Measurements from ENCODE around the gene HBS1L. TPM values are rescaled to one million over a fixed set of nuclear protein-coding genes. Genes with fewer than 3 reads are reported as not detected.

Gene HBS1L
- total and polyA plus RNA-seq, 9 of the 15 experiments (the other 6 are each of a cell fraction or from before 2014, with no cell fraction given), result 101 to 199 (median 145) TPM

DNA sequence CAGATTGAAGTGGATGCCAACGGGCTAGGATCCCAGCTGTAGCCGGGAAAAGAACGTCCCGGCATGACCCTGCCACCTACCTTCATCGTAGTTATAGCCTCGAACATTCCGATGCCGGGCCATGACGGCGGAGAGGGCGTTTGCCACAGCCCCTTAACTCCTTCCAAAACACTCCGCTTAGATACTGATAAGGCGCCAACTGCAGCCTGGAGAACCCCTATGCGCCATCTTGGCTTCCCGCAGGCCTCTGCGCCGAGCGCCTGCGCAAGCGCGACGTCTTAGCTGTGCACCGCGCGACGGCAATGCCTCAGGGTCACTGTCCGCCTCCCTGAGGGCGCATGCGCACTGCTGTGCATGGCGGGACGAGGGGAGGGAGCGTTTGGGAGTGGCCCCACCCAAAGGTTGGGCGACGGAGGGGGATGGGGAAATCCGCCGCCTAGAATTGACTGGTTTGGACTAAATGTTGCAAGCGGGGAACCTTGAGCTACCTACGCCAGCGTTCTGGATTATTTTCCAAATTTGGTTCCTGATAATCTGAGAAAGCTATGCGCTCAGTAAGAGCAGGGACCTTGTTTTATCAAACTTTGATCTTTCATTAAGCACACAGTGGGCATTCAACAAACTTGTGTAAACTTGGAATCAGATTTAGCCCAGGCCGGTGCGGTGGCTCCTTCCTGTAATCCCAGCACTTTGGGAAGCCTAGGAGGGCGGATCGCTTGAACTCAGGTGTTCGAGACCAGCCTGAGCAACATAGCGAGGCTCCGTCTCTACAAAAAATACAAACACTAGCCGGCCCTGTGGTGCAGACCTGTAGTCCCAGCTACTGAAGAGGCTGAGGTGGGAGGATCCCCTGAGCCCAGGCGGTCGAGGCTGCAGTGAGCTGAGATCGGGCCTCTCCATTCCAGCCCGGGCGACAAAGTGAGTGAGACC, at the start of gene HBS1L (continued):
- TF ChIP-seq, protein P1, sequence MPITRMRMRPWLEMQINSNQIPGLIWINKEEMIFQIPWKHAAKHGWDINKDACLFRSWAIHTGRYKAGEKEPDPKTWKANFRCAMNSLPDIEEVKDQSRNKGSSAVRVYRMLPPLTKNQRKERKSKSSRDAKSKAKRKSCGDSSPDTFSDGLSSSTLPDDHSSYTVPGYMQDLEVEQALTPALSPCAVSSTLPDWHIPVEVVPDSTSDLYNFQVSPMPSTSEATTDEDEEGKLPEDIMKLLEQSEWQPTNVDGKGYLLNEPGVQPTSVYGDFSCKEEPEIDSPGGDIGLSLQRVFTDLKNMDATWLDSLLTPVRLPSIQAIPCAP (CRISPR knock-in tag; IDR thresholded peaks at IDR 0.05; ENCODE audit: borderline replicate concordance), result no peak
- peak; percentile 16; the same call in 1 of the 2 replicates for TF ChIP-seq ARID1B (IDR thresholded peaks at IDR 0.05)
- TF ChIP-seq GATAD2A (IDR thresholded peaks at IDR 0.05), result no peak
- no peak for TF ChIP-seq ZC3H4 (CRISPR knock-in tag; IDR thresholded peaks at IDR 0.05; ENCODE audit: borderline replicate concordance)
- TF ChIP-seq STAG1 (CRISPR knock-in tag; IDR thresholded peaks at IDR 0.05; ENCODE audit: borderline replicate concordance), result no peak
- TF ChIP-seq PHTF2 (CRISPR knock-in tag; IDR thresholded peaks at IDR 0.05), result no peak
- no peak for TF ChIP-seq ZNF134 (CRISPR knock-in tag; conservative IDR thresholded peaks at IDR 0.05)
- no peak for TF ChIP-seq RFX1 (IDR thresholded peaks at IDR 0.05)
- TF ChIP-seq, protein P2, sequence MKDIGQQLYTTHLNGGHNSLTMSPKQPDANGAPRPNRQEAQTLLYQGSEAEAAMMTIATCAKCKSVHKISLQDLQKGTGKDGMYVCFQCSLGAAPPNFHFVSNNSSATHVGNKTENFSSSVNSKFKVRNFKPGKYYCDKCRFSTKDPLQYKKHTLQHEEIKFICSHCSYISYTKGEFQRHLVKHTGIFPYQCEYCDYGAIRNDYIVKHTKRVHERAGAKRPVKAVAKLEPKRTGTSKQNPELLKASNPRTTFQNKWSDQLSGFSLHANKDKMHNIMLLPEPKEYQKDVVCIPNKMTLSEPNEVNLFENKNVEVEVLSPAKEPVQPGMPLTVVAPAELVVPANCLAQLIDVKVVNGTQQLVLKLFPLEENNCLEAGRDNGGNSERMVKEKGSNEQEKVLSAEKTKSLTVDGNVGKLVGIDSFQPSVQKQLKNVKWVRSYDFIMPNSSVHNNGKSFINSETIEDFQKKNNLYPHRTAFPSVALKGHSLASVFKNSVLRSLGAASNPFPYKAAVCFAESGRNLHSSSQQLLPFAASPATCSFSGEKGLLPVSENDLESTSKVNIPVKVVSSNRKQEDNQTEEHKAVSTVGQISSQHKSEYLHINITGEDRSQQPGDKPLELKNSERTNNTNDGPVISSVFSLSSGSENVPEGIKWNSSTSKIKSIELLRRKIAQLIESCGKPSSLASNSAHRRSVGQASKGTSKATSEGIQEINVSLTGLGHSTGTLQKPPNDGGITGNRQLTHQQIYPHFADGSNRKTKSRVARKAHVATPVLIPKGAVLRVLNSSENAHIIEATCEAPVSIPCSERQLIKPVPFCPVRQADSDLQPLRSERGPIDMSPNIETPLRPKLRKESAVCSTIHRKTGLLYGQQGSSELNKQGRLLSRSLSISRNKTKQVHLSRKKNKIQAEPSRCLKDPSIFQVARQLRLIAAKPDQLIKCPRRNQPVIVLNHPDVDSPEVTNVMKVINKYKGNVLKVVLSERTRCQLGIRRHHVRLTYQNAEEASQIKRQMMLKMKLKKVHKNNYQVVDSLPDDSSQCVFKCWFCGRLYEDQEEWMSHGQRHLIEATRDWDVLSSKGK (CRISPR knock-in tag; IDR thresholded peaks at IDR 0.05), result no peak
- TF ChIP-seq SMARCE1 (IDR thresholded peaks at IDR 0.05), result peak; percentile 49
- TF ChIP-seq SRSF3 (IDR thresholded peaks at IDR 0.05; ENCODE audit: insufficient read depth, low read length), result no peak
- TF ChIP-seq NCOA4 (IDR thresholded peaks at IDR 0.05; ENCODE audit: partially characterized antibody), result no peak
- TF ChIP-seq ZNF133 (CRISPR knock-in tag; IDR thresholded peaks at IDR 0.05), result no peak
- TF ChIP-seq ZNF766 (CRISPR knock-in tag; conservative IDR thresholded peaks at IDR 0.05), result no peak
- TF ChIP-seq, protein P3, sequence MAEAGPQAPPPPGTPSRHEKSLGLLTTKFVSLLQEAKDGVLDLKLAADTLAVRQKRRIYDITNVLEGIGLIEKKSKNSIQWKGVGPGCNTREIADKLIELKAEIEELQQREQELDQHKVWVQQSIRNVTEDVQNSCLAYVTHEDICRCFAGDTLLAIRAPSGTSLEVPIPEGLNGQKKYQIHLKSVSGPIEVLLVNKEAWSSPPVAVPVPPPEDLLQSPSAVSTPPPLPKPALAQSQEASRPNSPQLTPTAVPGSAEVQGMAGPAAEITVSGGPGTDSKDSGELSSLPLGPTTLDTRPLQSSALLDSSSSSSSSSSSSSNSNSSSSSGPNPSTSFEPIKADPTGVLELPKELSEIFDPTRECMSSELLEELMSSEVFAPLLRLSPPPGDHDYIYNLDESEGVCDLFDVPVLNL (CRISPR knock-in tag; IDR thresholded peaks at IDR 0.05; ENCODE audit: low read depth), result no peak
- no peak for TF ChIP-seq ZNF217 (CRISPR knock-in tag; IDR thresholded peaks at IDR 0.05)
- no peak for TF ChIP-seq ZNF668 (CRISPR knock-in tag; IDR thresholded peaks at IDR 0.05)
- no peak for TF ChIP-seq ZNF75A (CRISPR knock-in tag; IDR thresholded peaks at IDR 0.05)
- TF ChIP-seq, protein P4, sequence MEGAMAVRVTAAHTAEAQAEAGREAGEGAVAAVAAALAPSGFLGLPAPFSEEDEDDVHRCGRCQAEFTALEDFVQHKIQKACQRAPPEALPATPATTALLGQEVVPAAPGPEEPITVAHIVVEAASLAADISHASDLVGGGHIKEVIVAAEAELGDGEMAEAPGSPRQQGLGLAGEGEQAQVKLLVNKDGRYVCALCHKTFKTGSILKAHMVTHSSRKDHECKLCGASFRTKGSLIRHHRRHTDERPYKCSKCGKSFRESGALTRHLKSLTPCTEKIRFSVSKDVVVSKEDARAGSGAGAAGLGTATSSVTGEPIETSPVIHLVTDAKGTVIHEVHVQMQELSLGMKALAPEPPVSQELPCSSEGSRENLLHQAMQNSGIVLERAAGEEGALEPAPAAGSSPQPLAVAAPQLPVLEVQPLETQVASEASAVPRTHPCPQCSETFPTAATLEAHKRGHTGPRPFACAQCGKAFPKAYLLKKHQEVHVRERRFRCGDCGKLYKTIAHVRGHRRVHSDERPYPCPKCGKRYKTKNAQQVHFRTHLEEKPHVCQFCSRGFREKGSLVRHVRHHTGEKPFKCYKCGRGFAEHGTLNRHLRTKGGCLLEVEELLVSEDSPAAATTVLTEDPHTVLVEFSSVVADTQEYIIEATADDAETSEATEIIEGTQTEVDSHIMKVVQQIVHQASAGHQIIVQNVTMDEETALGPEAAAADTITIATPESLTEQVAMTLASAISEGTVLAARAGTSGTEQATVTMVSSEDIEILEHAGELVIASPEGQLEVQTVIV (CRISPR knock-in tag; IDR thresholded peaks at IDR 0.05; ENCODE audit: borderline replicate concordance), result no peak
